Activated gamma-delta T cell treated with Interleukin-2 at 50 U/mL for 16 hours (primary cell): Measurements from ENCODE around the gene MAP3K5.

Experiments
- DNase-seq: peaks from one replicate; pipeline ENCODE4 v3.0.0-alpha.2; 2020

The MAP3K5 gene

DNA sequence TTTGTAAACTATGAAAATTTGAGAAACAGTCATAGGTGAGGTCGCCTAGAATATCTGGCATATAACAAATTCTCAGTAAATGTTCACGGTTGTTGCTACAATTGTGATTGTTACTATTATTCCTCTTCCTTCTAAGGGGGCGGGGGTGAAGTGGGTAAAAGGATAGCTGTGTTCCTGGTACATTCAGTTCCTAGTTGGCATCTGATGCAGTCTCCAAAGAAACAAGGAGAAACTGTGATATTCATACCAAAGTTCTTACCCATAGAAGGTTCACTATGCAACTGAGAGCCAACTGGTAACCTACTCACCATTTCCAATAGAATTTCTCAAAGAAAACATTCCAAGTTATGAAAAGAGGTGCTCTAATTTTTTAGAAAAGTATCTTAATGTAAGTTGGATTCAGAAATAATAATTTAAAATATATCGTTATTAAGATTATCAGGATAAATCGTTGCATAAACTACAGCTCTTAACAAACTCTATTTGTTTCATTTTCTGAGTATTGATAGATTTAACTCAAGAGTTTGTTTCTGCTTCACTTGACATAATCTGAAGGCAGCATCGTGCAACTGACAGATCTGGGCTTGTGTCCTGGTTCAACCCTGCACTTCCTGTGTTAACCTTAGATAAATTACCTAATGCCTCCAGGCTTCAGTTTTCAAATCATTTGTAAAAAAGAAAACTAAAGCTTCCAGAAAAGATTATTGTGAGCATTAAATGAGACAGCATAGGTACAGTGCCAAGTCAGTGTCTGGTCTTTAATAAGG lies 228.7 kb downstream of the MAP3K5 start:
- DNase-seq, result no peak

GRCh38 chr6:136562211-136562610 lies 230.1 kb downstream of the MAP3K5 start:
- DNase-seq, result no peak

DNA sequence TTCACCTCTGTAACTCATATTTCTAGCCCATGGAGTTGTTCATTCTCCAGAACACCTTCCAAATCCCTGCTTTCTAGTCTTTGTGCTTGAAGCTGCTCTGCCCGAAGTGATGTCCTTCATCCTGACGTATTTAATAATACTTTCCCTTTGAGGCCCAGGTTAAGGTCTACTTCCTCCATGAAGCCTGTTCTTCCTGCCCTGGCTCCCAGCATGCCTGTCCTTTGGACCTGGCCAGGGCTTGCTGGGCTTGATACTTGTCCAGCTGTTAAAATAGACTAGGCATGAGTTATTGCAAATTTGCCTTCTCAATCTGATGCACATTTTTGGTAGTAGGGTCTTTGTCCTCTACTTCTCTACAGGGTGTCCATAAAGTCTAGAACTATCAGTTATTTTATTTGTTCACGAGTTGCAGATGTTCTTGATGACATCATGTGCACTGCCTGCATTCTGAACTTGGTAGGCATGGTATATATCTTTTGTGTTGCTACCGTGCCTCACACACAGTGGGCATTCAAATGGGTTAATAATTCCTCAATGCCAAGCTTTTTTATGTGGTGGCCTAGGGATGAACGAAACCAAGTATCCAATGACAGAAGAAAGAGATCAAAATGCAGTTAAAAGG lies 239.0 kb downstream of the MAP3K5 start:
- DNase-seq, result no peak

GRCh38 chr6:136552054-136552453 lies 240.2 kb downstream of the MAP3K5 start:
- no peak for DNase-seq

- DNase-seq, result no peak
Observed at GRCh38 chr6:136551103-136551502, 241.2 kb downstream of the MAP3K5 start.

DNA sequence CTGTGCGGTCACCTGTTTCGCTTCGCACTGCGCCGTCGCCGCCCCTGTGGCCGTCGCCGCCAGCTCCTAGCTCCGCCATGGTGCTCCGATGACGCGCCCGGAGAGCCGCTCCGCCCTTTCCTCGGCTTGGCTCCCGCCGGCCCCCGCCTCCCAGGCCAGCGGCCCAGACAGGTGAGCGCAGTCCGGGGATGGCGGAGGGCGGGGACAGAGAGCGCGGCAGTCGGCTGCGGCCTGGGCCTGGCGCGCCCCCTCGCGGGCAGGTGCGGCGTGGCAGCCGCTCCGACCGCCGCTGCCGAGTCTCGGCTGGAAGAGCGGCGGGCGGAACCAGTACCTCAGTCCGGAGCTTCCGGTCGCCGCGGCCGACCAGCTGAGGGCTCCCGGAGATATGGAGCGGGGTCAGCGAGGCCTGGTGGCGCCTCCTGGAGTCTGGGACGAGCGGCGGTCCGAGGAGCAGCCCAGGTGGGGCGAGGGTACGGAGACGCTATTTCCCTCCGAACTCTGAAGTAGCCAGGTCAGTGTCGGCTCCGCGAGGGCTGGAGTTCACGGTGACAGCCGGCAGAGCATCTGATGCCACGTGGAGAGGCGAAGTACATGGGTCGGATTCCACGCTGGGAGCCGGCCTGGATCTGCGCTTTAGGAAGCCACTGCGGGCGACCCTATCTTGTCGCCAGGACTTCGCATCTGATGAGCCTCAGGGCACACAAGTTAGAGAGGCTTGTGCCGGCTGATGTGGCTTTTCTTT lies 241.8 kb downstream of the MAP3K5 start, which contains the start of gene MAP7:
Gene MAP7 (minus strand): TSS at position 93 of the 742 bp plus-strand sequence. CDS start 14 bp downstream, at position 79.
- DNase-seq, result peak; percentile 53

- DNase-seq, result no peak
Observed at GRCh38 chr6:136550045-136550329, 242.3 kb downstream of the MAP3K5 start.

- peak; percentile 4 for DNase-seq
Observed at GRCh38 chr6:136549300-136550044, 242.8 kb downstream of the MAP3K5 start.

- DNase-seq, result no peak
Observed at GRCh38 chr6:136548582-136549299, 243.5 kb downstream of the MAP3K5 start.

GRCh38 chr6:136547871-136548270 lies 244.4 kb downstream of the MAP3K5 start:
- DNase-seq, result no peak

GRCh38 chr6:136547336-136547735 lies 244.9 kb downstream of the MAP3K5 start:
- DNase-seq, result no peak

DNA sequence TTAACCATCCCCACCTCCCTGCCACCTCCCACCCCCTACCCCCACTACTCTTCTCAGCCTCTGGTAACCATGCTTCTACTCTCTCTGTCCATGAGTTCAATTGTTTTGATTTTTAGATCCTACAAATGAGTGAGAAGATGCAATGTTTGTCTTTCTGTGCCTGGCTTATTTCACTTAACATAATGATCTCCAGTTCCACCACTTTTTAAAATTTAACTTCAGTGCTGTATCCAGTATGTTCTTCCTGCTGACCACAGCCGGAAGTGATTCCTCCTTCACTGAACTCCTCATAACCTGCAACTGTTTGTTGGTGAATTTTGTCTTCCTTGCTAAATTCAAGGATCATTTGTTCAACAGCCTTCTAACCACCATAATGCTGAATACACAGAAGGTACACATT lies 245.9 kb downstream of the MAP3K5 start:
- DNase-seq, result no peak

DNA sequence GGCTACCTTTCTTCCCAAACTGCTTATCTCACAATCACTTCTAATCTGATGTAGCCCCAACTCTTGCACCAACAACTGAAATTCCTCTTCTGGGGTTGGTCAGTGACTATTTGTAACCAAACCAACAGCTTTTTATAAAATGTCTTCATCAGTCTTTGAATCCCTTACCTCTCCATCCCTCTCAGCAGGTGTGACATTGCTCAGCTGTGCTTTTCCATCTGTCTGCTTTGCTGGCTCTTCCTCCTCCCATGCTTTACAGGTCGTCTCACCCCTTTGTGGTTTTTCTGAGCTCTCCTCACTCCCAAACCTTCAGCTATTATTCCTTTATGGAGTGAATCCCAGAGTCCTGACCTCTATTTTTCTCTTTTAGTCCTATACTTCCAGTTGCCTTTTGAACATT lies 248.0 kb downstream of the MAP3K5 start:
- no peak for DNase-seq

DNA sequence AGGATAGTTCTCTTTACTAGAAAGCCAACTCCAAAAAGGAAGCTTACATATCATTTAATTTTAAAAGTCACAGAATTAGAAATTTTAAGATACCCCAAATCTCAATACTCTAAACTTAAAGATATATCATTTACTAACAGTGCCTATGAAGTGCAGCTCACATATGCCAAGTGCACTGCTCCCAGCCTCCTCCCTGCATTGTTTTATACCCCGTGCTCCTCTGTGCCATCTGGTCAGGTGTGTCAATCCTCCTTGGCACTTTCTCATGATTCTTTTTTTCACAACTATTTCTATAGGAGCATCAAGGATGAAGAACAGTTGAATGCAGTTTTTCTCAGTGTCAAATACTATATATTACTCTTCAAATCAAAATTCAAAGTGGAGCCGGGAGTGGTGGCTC lies 250.9 kb downstream of the MAP3K5 start:
- DNase-seq, result no peak

GRCh38 chr6:136539967-136540652 lies 252.2 kb downstream of the MAP3K5 start:
- DNase-seq, result no peak

GRCh38 chr6:136538836-136539235 lies 253.4 kb downstream of the MAP3K5 start:
- DNase-seq, result no peak

DNA sequence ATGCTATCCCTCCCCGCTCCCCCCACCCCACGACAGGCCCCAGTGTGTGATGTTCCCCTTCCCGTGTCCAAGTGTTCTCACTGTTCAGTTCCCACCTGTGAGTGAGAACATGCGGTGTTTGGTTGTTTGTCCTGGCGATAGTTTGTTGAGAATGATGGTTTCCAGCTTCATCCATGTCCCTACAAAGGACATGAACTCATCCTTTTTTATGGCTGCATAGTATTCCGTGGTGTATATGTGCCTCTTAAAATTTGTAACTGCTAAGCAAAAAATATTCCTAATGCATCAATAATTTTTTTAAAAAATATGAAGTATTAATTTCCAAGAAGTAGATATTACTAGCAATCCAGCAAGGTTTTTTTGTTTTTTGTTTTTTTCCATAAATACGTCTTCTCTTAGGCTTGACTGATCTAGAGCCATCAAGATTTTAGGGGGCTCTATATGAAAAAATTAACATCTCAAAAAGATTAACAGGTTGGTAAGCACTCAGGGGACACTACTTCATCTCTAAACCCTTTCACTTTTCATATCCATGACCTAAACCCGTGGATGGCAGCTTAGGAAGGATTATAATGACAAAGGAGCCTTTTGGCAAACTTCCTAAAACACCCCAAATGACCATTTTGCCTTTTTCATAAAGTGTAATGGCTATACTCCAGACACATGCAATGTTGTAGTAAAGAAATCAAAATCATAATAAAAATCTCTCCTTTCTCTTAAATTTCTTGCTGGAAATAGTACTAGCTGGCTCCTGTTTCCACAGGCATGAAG lies 256.2 kb downstream of the MAP3K5 start:
- no peak for DNase-seq

DNA sequence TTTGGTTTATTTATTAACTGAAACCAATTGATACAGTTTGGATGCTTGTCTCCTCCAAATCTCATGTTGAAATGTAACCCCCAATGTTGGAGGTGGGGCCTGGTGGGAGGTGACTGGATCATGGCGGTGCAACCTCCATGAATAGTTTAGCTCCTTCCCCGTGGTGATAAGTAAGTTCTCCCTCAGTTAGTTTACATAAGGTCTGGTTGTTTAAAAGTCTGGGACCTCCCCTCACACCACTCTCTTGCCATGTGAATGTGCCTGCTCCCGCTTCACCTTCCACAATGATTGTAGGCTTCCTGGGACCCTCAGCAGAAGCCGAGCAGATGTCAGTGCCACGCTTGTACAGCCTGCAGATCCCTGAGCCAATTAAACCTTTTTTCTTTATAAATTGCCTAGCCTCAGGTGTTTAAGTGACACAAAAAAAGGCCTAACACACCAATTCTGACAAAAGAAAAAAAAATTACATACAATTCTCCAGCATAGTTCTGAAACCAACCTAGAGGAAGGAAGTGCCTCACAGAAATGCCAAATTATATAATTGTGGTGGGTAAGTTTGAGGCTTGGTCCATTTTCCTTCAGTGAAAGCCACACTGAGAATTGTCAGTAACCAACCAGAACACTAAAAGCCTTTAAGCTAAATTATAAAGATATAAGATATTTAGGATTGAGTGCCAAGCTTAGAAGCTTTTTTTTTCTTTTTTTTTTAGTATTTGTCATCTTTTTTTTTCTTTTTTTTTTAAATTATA lies 257.1 kb downstream of the MAP3K5 start:
- no peak for DNase-seq

- DNase-seq, result no peak
Observed at GRCh38 chr6:136534268-136534667, 258.0 kb downstream of the MAP3K5 start.

DNA sequence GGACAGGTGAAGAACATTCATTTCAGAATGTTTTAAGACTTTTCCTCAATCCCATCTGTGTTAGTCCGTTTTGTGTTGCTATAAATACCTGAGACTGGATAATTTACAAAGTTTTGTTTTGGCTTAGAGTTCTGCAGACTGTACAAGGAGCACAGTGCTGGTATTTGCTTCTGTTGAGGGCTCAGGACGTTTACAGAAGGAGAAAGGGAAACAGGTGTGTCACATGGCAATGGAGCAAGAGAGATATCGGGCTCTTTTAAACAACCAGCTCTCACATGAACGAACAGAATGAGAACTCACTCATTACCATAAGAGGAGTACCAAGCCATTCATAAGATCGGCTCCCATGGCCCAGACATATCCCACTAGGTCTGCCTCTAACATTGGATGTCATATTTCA lies 258.8 kb downstream of the MAP3K5 start:
- no peak for DNase-seq
